ENCODE measurements around the gene KIAA0825.

- TF ChIP-seq, protein P1, sequence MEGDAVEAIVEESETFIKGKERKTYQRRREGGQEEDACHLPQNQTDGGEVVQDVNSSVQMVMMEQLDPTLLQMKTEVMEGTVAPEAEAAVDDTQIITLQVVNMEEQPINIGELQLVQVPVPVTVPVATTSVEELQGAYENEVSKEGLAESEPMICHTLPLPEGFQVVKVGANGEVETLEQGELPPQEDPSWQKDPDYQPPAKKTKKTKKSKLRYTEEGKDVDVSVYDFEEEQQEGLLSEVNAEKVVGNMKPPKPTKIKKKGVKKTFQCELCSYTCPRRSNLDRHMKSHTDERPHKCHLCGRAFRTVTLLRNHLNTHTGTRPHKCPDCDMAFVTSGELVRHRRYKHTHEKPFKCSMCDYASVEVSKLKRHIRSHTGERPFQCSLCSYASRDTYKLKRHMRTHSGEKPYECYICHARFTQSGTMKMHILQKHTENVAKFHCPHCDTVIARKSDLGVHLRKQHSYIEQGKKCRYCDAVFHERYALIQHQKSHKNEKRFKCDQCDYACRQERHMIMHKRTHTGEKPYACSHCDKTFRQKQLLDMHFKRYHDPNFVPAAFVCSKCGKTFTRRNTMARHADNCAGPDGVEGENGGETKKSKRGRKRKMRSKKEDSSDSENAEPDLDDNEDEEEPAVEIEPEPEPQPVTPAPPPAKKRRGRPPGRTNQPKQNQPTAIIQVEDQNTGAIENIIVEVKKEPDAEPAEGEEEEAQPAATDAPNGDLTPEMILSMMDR (IDR thresholded peaks at IDR 0.05), result no peak
- no peak for TF ChIP-seq POLR2A (IDR thresholded peaks at IDR 0.05)
These were observed 42.7 kb upstream of the KIAA0825 start for GRCh38 chr5:94661086-94661485.

All from testis (tissue), 2 donors.